Posterior vena cava (tissue), 2 donors: ENCODE results near the gene LDLRAD3. TPM values are rescaled to one million over a fixed set of nuclear protein-coding genes. Genes with fewer than 3 reads are reported as not detected.
"Not testable (repeated sequence)": the region's sequence is repeated elsewhere in the genome, so short reads cannot be mapped to it uniquely, and the experiment has no call there.

Source experiments
- DNase-seq: peaks from one replicate; pipeline ENCODE4 v3.0.0-alpha.2; 2020; ENCODE audit warnings: low spot score
- intact Hi-C, 2 donors: fragments of 100-400 bp; cut with DNase I; formaldehyde crosslinking; loops; one replicate each; pipeline versions ENCODE4 v1.14.1 to v1.14.2; 2022 to 2023
- total RNA-seq, 2 donors: library from RNA; stranded (reverse); fragmentation: NEBNext Ultra II Directional; extraction: Animal tissue kit (Norgen Biotek cat#: 25700); gene quantifications; one replicate each; pipeline ENCODE4 v1.2.1, GENCODE V29; 2021
- donor health status: DM: yes; HTN: yes; CAD: no.
- donor health status: DM: yes; HTN: yes; CAD: no.

Gene LDLRAD3
- total RNA-seq, 2 donors from 2014 or later: 12.4 to 18.4 TPM

- intact Hi-C loops: no loop called here
Observed at GRCh38 chr11:36156161-36156816, 212.4 kb downstream of the LDLRAD3 start.

GRCh38 chr11:36156817-36157519 is 213.1 kb downstream of the LDLRAD3 start:
- intact Hi-C loops: no loop called here
- DNase-seq: no peak

More at GRCh38 chr11:36156161-36156816, 212.4 kb downstream of the LDLRAD3 start:
- DNase-seq: no peak

GRCh38 chr11:36160091-36160490 is 216.2 kb downstream of the LDLRAD3 start:
- DNase-seq: no peak
- intact Hi-C loops: no loop called here

GRCh38 chr11:36161572-36161971 is 217.7 kb downstream of the LDLRAD3 start:
- intact Hi-C loops: no loop called here
- no peak for DNase-seq

- no peak for DNase-seq
- intact Hi-C loops: no loop called here
Observed at GRCh38 chr11:36162006-36162882, 218.4 kb downstream of the LDLRAD3 start.

GRCh38 chr11:36162883-36163434 is 219.1 kb downstream of the LDLRAD3 start:
- intact Hi-C loops: no loop called here
- DNase-seq: no peak

GRCh38 chr11:36164506-36165250 is 220.8 kb downstream of the LDLRAD3 start:
- intact Hi-C loops: no loop called here
- DNase-seq: no peak

- intact Hi-C loops: no loop called here
- no peak for DNase-seq
Observed at GRCh38 chr11:36165621-36166397, 221.9 kb downstream of the LDLRAD3 start.

GRCh38 chr11:36167073-36167472 is 223.2 kb downstream of the LDLRAD3 start:
- intact Hi-C loops: no loop called here

GRCh38 chr11:36167729-36168128 is 223.9 kb downstream of the LDLRAD3 start:
- intact Hi-C loops: no loop called here

More at GRCh38 chr11:36167073-36167472, 223.2 kb downstream of the LDLRAD3 start:
- DNase-seq: no peak

GRCh38 chr11:36177836-36178235 is 234.0 kb downstream of the LDLRAD3 start:
- intact Hi-C loops: no loop called here
- no peak for DNase-seq

More at GRCh38 chr11:36167729-36168128, 223.9 kb downstream of the LDLRAD3 start:
- no peak for DNase-seq

- intact Hi-C loops: no loop called here
- no peak for DNase-seq
Observed at GRCh38 chr11:36186340-36187175, 242.7 kb downstream of the LDLRAD3 start.

GRCh38 chr11:36187622-36188021 is 243.8 kb downstream of the LDLRAD3 start:
- intact Hi-C loops: no loop called here

GRCh38 chr11:36189735-36190134 is 245.9 kb downstream of the LDLRAD3 start:
- intact Hi-C loops, DNase-seq: not testable (repeated sequence)

More at GRCh38 chr11:36187622-36188021, 243.8 kb downstream of the LDLRAD3 start:
- no peak for DNase-seq

- no peak for DNase-seq
- intact Hi-C loops: no loop called here
Observed at GRCh38 chr11:36191941-36192340, 248.1 kb downstream of the LDLRAD3 start.

GRCh38 chr11:36192425-36193289 is 248.8 kb downstream of the LDLRAD3 start:
- DNase-seq: no peak
- intact Hi-C loops: no loop called here
